HEK293 (cell line): Measurements from ENCODE around the gene CDC37.

Experiments used
- KLF10 ChIP-seq: fragments of 450-650 bp; IDR thresholded peaks from 2 replicates; pipeline ENCODE4 v1.5.1; 2018; ENCODE audit warnings: missing biosample characterization, mild to moderate bottlenecking, missing genetic modification characterization
- REPIN1 ChIP-seq: fragments of 450-650 bp; formaldehyde crosslinking; IDR thresholded peaks from 2 replicates; pipeline ENCODE4 v1.5.1; 2017; ENCODE audit warnings: missing biosample characterization, missing genetic modification characterization, low read depth
- ZBTB7A ChIP-seq: fragments of 450-650 bp; formaldehyde crosslinking; IDR thresholded peaks from 2 replicates; pipeline ENCODE4 v1.5.1; 2016; ENCODE audit warnings: low read depth, missing biosample characterization, missing genetic modification characterization
- ZBTB8A ChIP-seq: fragments of 450-650 bp; formaldehyde crosslinking; IDR thresholded peaks from 2 replicates; pipeline ENCODE4 v1.5.1; 2016; ENCODE audit warnings: missing biosample characterization, missing genetic modification characterization
- ZFP37 ChIP-seq: fragments of 450-650 bp; formaldehyde crosslinking; IDR thresholded peaks from 2 replicates; pipeline ENCODE4 v1.5.1; 2016; ENCODE audit warnings: missing biosample characterization, missing genetic modification characterization
- ZFP69B ChIP-seq: fragments of 450-650 bp; formaldehyde crosslinking; IDR thresholded peaks from 2 replicates; pipeline ENCODE4 v1.5.1; 2016; ENCODE audit warnings: missing biosample characterization, missing genetic modification characterization
- ZNF121 ChIP-seq: fragments of 450-650 bp; formaldehyde crosslinking; IDR thresholded peaks from 2 replicates; pipeline ENCODE4 v1.5.1; 2016; ENCODE audit warnings: missing biosample characterization, missing genetic modification characterization
- ZNF132 ChIP-seq: fragments of 450-650 bp; formaldehyde crosslinking; IDR thresholded peaks from 2 replicates; pipeline ENCODE4 v1.5.1; 2017; ENCODE audit warnings: missing biosample characterization, missing genetic modification characterization, borderline replicate concordance
- ZNF157 ChIP-seq: fragments of 450-650 bp; formaldehyde crosslinking; IDR thresholded peaks from 2 replicates; pipeline ENCODE4 v1.5.1; 2016; ENCODE audit warnings: missing biosample characterization, missing genetic modification characterization
- ZNF169 ChIP-seq: fragments of 450-650 bp; formaldehyde crosslinking; IDR thresholded peaks from 2 replicates; pipeline ENCODE4 v1.5.1; 2016; ENCODE audit warnings: missing biosample characterization, missing genetic modification characterization
- ZNF174 ChIP-seq: fragments of 450-650 bp; formaldehyde crosslinking; IDR thresholded peaks from 2 replicates; pipeline ENCODE4 v1.5.0; 2017; ENCODE audit warnings: missing biosample characterization, mild to moderate bottlenecking, missing genetic modification characterization
- ZNF221 ChIP-seq: fragments of 450-650 bp; formaldehyde crosslinking; IDR thresholded peaks from 2 replicates; pipeline ENCODE4 v1.5.1; 2017; ENCODE audit warnings: missing biosample characterization, missing genetic modification characterization, borderline replicate concordance
- ZNF223 ChIP-seq: fragments of 450-650 bp; formaldehyde crosslinking; IDR thresholded peaks from 2 replicates; pipeline ENCODE4 v1.5.1; 2016; ENCODE audit warnings: missing biosample characterization, missing genetic modification characterization
- ZNF302 ChIP-seq: fragments of 450-650 bp; formaldehyde crosslinking; IDR thresholded peaks from 2 replicates; pipeline ENCODE4 v1.5.1; 2016; ENCODE audit warnings: missing biosample characterization, missing genetic modification characterization, low read depth
- ZNF514 ChIP-seq: fragments of 450-650 bp; formaldehyde crosslinking; IDR thresholded peaks from 2 replicates; pipeline ENCODE4 v1.5.1; 2016; ENCODE audit warnings: missing biosample characterization, missing genetic modification characterization
- ZNF549 ChIP-seq: fragments of 450-650 bp; IDR thresholded peaks from 2 replicates; pipeline ENCODE4 v1.5.1; 2018; ENCODE audit warnings: missing biosample characterization, missing genetic modification characterization, mild to moderate bottlenecking, inconsistent platforms, moderate library complexity
- ZNF610 ChIP-seq: fragments of 450-650 bp; formaldehyde crosslinking; IDR thresholded peaks from 2 replicates; pipeline ENCODE4 v1.5.1; 2016; ENCODE audit warnings: missing biosample characterization, missing genetic modification characterization, borderline replicate concordance
- ZNF624 ChIP-seq: fragments of 450-650 bp; formaldehyde crosslinking; IDR thresholded peaks from 2 replicates; pipeline ENCODE4 v1.5.1; 2017; ENCODE audit warnings: missing biosample characterization, missing genetic modification characterization
- ZNF654 ChIP-seq: fragments of 450-650 bp; formaldehyde crosslinking; IDR thresholded peaks from 2 replicates; pipeline ENCODE4 v1.5.1; 2016; ENCODE audit warnings: low read depth, missing biosample characterization, missing genetic modification characterization
- ZNF777 ChIP-seq: fragments of 450-650 bp; formaldehyde crosslinking; IDR thresholded peaks from 2 replicates; pipeline ENCODE4 v1.5.1; 2017; ENCODE audit warnings: missing biosample characterization, missing genetic modification characterization, borderline replicate concordance
- ZSCAN23 ChIP-seq: fragments of 450-650 bp; formaldehyde crosslinking; IDR thresholded peaks from 2 replicates; pipeline ENCODE4 v1.5.1; 2016; ENCODE audit warnings: missing biosample characterization, missing genetic modification characterization
- TF ChIP-seq, protein P1 (sequence below): fragments of 450-650 bp; formaldehyde crosslinking; IDR thresholded peaks from 2 replicates; pipeline ENCODE4 v1.5.1; 2017; ENCODE audit warnings: missing biosample characterization, missing genetic modification characterization
- TF ChIP-seq, protein P2 (sequence below): fragments of 450-650 bp; formaldehyde crosslinking; IDR thresholded peaks from 2 replicates; pipeline ENCODE4 v1.5.1; 2016; ENCODE audit warnings: missing biosample characterization, missing genetic modification characterization, low read depth
- TF ChIP-seq, protein P3 (sequence below): fragments of 450-650 bp; formaldehyde crosslinking; IDR thresholded peaks from 2 replicates; pipeline ENCODE4 v1.5.1; 2016; ENCODE audit warnings: missing biosample characterization, missing genetic modification characterization
- TF ChIP-seq, protein P4 (sequence below): fragments of 450-650 bp; formaldehyde crosslinking; IDR thresholded peaks from 2 replicates; pipeline ENCODE4 v1.5.1; 2016; ENCODE audit warnings: missing biosample characterization, missing genetic modification characterization
- TF ChIP-seq, protein P5 (sequence below): fragments of 450-650 bp; formaldehyde crosslinking; IDR thresholded peaks from 2 replicates; pipeline ENCODE4 v1.5.1; 2016; ENCODE audit warnings: missing biosample characterization, missing genetic modification characterization
- TF ChIP-seq, protein P6 (sequence below): fragments of 450-650 bp; formaldehyde crosslinking; IDR thresholded peaks from 2 replicates; pipeline ENCODE4 v1.5.1; 2016; ENCODE audit warnings: missing biosample characterization, missing genetic modification characterization
- TF ChIP-seq, protein P7 (sequence below): fragments of 450-650 bp; IDR thresholded peaks from 2 replicates; pipeline ENCODE4 v1.5.1; 2018; ENCODE audit warnings: missing biosample characterization, mild to moderate bottlenecking, missing genetic modification characterization

The CDC37 gene

DNA sequence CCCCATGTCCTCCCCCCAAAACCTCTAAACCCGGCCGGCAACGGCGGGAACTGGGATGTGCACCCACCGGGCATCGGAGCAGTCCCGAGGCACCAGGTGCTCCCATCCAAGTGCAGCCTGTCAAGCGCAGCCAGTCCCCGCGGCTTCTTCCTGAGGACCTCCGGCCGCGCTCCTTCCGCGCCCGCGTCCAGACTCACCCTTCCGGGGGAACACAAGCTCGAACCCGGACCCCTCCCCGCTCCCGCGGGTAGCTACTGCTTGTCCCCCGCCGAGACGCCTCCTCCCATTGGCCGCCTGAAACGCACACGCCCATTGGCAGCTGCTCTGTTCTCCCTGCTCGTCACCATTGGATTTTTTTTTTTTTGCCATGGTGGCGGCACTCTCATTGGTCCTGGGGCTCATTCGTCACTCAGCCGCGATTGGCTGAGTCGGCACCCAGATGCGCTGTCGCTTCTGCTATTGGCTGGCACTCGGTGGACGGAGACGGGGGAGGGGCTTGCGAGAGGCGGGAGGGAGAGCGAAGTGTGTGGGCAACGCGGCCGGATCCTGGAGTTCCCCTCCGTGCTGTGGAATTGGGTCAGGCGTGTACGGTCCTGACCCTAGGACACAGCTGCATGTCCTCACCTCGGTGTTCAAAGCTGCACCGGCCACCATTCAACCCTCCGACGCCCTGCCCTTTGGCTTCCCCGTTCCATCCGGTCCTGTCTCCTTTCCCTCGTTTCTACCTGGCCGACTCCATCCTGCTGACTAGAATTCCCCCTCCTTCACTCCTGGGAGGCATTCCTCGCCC lies 22.8 kb downstream of the CDC37 start, which contains the start of gene TYK2 (continued):
- TF ChIP-seq, protein P1, sequence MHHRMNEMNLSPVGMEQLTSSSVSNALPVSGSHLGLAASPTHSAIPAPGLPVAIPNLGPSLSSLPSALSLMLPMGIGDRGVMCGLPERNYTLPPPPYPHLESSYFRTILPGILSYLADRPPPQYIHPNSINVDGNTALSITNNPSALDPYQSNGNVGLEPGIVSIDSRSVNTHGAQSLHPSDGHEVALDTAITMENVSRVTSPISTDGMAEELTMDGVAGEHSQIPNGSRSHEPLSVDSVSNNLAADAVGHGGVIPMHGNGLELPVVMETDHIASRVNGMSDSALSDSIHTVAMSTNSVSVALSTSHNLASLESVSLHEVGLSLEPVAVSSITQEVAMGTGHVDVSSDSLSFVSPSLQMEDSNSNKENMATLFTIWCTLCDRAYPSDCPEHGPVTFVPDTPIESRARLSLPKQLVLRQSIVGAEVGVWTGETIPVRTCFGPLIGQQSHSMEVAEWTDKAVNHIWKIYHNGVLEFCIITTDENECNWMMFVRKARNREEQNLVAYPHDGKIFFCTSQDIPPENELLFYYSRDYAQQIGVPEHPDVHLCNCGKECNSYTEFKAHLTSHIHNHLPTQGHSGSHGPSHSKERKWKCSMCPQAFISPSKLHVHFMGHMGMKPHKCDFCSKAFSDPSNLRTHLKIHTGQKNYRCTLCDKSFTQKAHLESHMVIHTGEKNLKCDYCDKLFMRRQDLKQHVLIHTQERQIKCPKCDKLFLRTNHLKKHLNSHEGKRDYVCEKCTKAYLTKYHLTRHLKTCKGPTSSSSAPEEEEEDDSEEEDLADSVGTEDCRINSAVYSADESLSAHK (tag by site-specific recombination), result no peak
- TF ChIP-seq ZNF157 (tag by site-specific recombination) (no peak), REPIN1 (no peak), ZNF221 (tag by site-specific recombination) (no peak), ZNF549 (tag by site-specific recombination) (no peak), ZNF610 (peak; percentile 79), ZFP69B (tag by site-specific recombination) (no peak; the same call in 1 of the 2 replicates), ZNF624 (no peak), ZSCAN23 (tag by site-specific recombination) (peak; percentile 88; the same call in 1 of the 2 replicates), ZNF777 (tag by site-specific recombination) (no peak), KLF10 (tag by site-specific recombination) (peak; percentile 13; the same call in 1 of the 2 replicates), ZNF132 (tag by site-specific recombination) (no peak), ZNF121 (0 out of 2 replicates have a peak, but pooled peaks have one; percentile 19), ZNF174 (no peak), ZFP37 (tag by site-specific recombination) (no peak; the same call in none of the 2 replicates), ZBTB7A (tag by site-specific recombination) (peak; percentile 90), ZNF169 (tag by site-specific recombination) (no peak), ZNF514 (no peak), ZNF302 (tag by site-specific recombination) (no peak), ZBTB8A (tag by site-specific recombination) (peak; percentile 38), ZNF654 (tag by site-specific recombination) (0 out of 2 replicates have a peak, but pooled peaks have one; percentile 3), ZNF223 (tag by site-specific recombination) (no peak)
- TF ChIP-seq, protein P2, sequence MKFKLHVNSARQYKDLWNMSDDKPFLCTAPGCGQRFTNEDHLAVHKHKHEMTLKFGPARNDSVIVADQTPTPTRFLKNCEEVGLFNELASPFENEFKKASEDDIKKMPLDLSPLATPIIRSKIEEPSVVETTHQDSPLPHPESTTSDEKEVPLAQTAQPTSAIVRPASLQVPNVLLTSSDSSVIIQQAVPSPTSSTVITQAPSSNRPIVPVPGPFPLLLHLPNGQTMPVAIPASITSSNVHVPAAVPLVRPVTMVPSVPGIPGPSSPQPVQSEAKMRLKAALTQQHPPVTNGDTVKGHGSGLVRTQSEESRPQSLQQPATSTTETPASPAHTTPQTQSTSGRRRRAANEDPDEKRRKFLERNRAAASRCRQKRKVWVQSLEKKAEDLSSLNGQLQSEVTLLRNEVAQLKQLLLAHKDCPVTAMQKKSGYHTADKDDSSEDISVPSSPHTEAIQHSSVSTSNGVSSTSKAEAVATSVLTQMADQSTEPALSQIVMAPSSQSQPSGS (tag by site-specific recombination), result no peak
- TF ChIP-seq, protein P3, sequence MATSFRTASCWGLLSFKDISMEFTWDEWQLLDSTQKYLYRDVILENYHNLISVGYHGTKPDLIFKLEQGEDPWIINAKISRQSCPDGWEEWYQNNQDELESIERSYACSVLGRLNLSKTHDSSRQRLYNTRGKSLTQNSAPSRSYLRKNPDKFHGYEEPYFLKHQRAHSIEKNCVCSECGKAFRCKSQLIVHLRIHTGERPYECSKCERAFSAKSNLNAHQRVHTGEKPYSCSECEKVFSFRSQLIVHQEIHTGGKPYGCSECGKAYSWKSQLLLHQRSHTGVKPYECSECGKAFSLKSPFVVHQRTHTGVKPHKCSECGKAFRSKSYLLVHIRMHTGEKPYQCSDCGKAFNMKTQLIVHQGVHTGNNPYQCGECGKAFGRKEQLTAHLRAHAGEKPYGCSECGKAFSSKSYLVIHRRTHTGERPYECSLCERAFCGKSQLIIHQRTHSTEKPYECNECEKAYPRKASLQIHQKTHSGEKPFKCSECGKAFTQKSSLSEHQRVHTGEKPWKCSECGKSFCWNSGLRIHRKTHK, result no peak
- TF ChIP-seq, protein P4, sequence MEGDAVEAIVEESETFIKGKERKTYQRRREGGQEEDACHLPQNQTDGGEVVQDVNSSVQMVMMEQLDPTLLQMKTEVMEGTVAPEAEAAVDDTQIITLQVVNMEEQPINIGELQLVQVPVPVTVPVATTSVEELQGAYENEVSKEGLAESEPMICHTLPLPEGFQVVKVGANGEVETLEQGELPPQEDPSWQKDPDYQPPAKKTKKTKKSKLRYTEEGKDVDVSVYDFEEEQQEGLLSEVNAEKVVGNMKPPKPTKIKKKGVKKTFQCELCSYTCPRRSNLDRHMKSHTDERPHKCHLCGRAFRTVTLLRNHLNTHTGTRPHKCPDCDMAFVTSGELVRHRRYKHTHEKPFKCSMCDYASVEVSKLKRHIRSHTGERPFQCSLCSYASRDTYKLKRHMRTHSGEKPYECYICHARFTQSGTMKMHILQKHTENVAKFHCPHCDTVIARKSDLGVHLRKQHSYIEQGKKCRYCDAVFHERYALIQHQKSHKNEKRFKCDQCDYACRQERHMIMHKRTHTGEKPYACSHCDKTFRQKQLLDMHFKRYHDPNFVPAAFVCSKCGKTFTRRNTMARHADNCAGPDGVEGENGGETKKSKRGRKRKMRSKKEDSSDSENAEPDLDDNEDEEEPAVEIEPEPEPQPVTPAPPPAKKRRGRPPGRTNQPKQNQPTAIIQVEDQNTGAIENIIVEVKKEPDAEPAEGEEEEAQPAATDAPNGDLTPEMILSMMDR (tag by site-specific recombination), result no peak
- TF ChIP-seq, protein P5, sequence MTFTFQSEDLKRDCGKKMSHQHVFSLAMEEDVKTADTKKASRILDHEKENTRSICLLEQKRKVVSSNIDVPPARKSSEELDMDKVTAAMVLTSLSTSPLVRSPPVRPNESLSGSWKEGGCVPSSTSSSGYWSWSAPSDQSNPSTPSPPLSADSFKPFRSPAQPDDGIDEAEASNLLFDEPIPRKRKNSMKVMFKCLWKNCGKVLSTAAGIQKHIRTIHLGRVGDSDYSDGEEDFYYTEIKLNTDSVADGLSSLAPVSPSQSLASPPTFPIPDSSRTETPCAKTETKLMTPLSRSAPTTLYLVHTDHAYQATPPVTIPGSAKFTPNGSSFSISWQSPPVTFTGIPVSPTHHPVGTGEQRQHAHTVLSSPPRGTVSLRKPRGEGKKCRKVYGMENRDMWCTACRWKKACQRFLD (tag by site-specific recombination), result 0 out of 2 replicates have a peak, but pooled peaks have one; percentile 63
- TF ChIP-seq, protein P6, sequence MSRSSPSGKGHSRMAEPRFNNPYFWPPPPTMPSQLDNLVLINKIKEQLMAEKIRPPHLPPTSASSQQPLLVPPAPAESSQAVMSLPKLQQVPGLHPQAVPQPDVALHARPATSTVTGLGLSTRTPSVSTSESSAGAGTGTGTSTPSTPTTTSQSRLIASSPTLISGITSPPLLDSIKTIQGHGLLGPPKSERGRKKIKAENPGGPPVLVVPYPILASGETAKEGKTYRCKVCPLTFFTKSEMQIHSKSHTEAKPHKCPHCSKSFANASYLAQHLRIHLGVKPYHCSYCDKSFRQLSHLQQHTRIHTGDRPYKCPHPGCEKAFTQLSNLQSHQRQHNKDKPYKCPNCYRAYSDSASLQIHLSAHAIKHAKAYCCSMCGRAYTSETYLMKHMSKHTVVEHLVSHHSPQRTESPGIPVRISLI (tag by site-specific recombination), result peak; percentile 100
- TF ChIP-seq, protein P7, sequence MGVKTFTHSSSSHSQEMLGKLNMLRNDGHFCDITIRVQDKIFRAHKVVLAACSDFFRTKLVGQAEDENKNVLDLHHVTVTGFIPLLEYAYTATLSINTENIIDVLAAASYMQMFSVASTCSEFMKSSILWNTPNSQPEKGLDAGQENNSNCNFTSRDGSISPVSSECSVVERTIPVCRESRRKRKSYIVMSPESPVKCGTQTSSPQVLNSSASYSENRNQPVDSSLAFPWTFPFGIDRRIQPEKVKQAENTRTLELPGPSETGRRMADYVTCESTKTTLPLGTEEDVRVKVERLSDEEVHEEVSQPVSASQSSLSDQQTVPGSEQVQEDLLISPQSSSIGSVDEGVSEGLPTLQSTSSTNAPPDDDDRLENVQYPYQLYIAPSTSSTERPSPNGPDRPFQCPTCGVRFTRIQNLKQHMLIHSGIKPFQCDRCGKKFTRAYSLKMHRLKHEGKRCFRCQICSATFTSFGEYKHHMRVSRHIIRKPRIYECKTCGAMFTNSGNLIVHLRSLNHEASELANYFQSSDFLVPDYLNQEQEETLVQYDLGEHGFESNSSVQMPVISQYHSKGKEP, result no peak
